Measurements from ENCODE around the gene CDH13.

The CDH13 gene

DNA sequence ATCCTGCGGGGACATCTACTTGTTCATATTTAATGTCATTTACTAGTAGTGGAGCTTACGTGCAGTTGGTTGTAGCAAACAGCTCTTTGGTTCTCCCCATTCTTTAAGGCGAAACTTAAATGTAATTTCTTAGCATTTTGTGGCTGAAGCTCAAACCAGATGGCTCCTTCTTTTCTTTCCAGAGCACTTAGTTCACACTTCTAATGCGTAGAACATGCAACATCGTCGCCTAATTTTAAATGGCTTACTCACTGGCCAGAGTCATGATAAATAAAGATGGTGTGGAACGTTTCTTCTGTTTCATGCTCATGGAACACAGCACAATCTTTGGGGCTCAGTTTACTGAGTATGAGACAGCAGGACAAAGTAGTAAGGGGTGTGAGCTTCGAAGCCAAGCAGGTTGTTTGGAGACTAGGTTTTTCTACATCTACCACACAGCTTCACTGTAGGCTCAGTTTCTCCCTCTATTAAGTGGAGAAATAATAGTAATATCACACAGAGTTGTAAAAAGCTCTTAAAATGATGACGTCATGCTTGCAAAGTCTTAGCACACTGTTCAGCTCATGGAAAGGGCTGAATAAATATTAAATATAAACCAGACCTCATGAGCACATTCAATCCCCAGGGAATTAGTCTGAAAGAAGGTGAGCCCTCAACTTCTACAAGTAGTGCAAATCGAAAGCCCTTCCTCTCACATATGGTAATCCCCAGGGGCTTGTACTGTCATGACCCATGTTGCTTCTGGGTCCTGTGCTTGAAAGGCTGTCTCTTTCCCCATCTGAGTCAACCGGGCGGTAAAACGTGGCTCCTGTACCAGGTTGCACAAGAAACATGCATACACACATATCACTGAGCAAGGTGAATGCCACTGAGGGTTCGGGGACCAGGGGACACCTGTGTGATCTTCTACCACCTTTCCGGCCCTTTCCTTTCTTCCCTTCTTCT, 384.3 kb downstream of the CDH13 start:
- no peak for DNase-seq

GRCh38 chr16:83011939-83012338, 385.2 kb downstream of the CDH13 start:
- DNase-seq, result no peak

GRCh38 chr16:83013071-83013470, 386.3 kb downstream of the CDH13 start:
- no peak for DNase-seq

DNA sequence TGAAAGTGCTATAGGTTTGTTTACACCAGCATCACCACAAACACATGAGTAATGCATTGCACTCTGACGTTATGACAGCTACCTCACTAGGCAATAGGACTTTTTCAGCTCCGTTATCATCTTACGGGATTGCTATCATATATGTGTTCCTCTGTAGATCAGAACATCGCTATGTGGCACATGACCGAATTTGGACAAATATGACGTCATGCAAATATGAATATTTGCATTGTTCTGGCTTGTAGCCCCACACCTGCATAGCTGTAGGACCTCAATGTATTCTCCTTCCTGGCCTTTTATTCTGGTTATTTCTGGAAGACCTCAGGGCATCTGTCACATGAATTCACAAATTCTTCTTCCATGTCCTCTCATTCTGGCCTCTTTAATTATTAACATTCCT, 393.2 kb downstream of the CDH13 start:
- no peak for DNase-seq

GRCh38 chr16:83021045-83021444, 394.3 kb downstream of the CDH13 start:
- no peak for DNase-seq

DNA sequence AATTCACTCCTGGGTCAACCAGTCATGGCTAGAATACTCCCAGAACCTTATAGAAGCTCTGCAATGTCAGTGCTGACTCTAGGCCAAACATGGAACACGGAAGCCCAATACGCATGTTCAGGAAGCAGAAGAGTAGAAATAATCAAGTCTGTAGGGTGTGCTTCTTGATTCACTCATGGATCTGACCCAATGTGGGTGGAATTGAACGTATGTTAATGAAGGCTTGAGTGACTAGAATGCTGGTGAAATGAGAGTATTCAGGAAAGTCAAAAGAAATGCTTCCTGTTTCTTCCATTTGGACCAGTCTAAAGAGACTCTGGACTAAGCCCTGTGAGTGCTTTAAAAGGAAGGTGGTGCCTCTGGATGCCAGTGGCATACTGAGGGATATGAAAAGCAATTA, 395.0 kb downstream of the CDH13 start:
- DNase-seq, result no peak

GRCh38 chr16:83023011-83023410, 396.2 kb downstream of the CDH13 start:
- no peak for DNase-seq

DNA sequence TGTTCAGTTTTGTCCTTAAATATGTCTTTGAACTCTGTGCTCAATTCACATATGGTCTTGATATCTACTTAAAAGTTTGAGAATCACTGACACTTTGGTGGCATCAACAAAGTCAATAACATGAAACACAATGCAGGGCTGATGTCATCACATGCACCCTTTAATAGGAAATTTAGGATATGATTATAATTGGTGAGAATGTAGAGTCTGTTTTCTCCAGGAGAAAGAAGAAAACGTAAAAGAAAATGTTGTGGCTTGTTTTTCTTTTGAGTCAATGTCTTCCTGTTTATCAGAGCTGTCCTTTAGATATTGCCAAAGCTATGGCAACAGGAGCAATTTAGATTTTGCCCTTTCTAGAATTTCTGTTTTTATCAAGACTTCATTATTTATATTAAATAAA, 396.9 kb downstream of the CDH13 start:
- no peak for DNase-seq

DNA sequence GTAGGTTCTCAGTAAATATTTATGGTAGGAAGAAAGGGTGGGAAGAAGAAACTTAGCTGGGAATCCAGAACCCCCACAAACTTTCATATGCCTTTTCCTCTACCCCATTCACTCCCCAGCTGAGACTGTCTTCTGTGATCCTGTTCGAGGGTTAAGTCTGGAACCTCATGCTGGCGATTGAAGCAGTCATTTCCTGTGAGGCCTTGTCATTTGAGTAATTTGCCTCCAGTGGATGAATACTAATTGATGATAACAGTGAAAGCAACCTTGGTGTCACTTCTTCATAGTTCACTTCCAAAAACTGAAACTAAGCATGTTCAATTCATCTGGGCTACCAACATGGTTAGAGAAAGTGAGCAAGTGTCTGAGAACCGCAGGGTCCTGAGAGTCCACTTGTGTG, 401.2 kb downstream of the CDH13 start:
- no peak for DNase-seq

DNA sequence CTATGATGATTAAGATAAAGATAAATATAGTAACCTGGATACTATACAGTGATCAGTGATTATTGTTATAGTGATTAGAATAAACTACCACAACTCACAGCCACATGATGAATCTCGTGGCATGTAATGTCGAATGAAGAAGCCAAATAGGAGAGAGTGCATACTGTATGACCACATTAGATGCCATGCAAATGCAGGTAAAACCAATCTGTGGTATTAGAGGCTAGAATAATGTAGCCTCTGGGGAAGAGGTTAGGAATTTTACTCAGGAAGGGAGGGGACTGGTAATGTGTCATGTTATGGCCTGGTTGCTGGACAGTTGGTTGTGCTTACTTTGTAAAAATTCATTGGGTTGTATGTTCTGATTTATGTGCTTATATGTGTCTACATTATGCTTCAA, 402.7 kb downstream of the CDH13 start:
- no peak for DNase-seq

GRCh38 chr16:83031524-83031923, 404.8 kb downstream of the CDH13 start:
- DNase-seq, result no peak

GRCh38 chr16:83037102-83037501, 410.3 kb downstream of the CDH13 start:
- DNase-seq, result no peak

GRCh38 chr16:83037884-83038283, 411.1 kb downstream of the CDH13 start:
- DNase-seq, result no peak

- DNase-seq, result no peak
Measured at GRCh38 chr16:83040174-83040573, 413.4 kb downstream of the CDH13 start.

DNA sequence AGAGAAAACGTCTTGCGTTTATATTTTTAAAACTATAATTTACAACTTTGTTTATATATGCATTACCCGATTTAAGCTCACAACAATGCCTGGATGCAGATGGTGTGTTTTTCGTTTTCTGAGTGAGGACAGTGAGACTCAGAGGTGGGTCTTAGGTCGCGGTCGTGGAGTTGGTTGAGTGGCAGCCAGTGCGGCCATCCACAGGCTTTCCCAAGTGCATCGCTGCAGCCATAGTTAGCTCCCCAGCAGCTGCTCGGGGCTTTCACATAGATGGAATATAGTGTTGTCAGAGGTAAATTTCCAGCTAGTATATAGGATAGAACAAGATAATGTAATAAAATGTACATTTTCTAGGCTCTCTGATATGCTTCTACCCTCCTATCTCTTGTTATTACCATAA, 417.8 kb downstream of the CDH13 start:
- no peak for DNase-seq

- DNase-seq, result no peak
Measured at GRCh38 chr16:83045790-83046189, 419.0 kb downstream of the CDH13 start.

DNA sequence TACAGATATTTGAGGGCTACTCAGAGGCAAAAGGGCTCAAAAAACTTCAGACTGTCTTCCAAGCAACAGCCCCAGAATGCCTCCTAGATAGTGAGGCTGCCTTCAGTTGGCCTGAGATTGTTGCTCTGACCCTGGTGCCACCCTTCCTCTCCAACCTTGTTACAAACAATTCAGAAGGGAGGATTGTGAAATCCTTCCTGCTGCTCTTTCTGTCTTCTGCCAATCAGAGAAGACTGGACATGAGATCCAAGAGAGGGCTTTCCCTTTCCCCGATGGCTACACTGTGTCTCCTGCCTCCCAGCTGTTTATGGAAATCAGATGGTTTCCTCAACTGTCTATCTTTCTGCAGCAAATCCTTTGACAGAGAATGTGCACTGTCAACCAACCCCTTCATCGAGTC, 419.9 kb downstream of the CDH13 start:
- DNase-seq, result no peak

DNA sequence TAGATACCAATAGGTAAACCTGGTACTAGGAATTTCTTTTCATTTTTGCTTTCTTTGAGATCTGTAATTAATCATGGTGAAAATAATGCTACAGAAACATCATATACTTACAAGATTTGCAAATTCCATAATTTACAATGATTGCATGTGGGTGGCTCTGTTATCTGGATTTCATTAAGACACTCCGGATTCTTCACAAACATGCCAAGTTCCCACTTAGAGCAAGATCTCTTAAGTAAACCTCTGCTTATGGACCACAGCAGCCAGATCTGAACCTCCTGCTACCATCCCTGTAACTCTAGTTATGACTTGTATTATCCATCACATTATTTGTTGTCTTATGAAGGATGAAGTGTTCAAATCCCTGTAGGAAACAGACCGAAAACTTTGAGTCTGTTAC, 424.7 kb downstream of the CDH13 start:
- DNase-seq, result no peak

GRCh38 chr16:83054283-83054682, 427.5 kb downstream of the CDH13 start:
- DNase-seq, result no peak

DNA sequence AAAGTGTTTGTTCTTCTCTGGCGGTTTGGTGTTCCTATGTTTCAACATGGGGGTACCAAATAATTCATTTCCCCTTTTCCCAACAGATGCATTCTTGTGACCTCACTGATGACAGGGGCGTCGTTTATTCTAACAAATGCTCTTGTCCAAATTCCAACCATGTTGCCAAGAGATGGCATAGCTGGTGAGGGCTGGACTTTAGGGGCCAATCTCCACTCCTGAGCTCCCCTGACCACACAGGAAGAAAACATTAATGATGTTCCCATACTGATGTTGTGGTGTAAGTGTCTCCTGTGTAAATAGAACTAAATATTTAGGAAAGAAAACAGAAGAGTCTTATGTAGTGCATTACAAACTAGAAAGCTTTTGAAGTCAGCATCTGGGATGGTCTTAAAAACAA, 431.6 kb downstream of the CDH13 start:
- no peak for DNase-seq

DNA sequence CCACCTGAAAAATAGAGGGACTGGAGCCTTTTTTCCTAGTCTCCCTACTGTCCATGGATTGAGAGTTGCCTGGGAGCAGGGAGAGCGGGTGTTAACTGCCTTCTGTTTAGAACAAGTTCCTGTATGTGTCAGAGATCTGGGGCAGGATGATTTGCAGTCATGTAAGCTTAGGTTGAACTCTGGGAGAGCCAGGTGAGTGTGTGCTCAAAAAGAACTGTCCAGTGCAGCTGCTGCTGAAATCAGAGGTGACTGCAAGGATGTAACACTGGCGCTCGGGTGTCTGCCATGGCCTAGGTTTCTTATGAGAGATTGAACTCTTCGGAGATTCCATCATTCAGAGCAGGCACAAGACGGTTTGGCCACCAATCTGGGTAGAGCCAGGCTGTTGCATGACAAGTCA, 432.5 kb downstream of the CDH13 start:
- DNase-seq, result no peak

DNA sequence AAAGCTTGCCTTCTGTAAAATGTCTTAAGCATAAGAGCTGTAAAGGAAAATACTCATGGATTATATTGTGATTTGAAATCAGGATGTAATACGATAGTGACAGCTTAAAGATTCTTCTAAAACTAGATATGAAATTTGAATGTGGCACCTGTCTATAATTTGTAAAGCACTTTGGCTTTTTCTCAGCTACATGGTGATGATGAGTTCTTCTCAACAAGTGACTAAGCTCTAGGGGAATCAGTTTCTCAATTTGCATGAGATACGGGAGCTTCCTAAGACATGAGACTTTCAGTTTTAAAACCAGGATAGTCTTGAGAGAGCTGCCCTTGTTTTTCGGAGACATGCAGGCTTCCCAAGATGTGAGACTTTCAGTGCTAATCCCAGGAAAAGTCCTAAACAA, 439.2 kb downstream of the CDH13 start:
- DNase-seq, result no peak

GRCh38 chr16:83066881-83067280, 440.1 kb downstream of the CDH13 start:
- DNase-seq, result no peak

DNA sequence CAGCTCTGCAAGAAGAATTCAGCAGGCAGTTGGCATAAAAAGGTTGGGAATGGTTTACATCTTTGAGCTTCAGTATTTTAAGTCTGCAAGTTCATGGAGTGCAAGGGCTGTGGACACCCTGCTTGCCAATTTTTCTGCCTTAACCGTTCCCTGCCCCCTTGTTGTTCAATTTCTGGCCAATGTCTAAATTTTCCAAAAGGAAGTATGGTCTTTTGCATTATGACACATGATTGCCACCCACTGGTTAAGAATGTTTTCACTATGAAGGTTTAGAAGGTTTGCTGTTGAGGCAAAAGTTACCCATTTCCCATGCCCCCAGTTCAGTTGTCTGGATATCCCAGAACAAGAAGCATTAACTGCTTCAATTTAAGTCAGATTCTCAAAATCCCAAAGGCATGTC, 441.9 kb downstream of the CDH13 start:
- DNase-seq, result no peak
